ENCODE measurements around the gene NEGR1.

DNA sequence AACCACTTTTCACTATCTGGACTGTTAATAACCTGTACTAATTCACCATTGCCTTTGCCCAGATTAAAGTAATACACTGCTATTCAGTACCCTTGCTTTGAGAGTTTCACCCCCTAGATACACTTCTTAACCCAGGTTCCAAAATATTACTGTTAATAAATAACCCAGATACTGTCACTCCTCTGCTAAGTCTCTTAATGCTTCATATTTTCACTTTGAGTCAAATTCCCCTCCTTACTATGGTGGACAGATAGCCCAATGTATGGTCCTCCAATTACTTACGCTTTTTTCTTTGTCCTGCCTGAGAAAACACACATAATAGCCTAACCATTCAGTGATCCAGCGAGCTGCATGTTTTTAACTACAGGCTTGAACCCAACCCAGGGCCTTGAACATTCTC, 152.5 kb downstream of the NEGR1 start:
- no peak for TF ChIP-seq POLR2A (IDR thresholded peaks at IDR 0.05)
- TF ChIP-seq CTCF (IDR thresholded peaks at IDR 0.05): no peak

Data from thyroid gland (tissue), 4 donors.